GM12878 (cell line): Measurements from ENCODE around the gene ISG15. TPM values are rescaled to one million over a fixed set of nuclear protein-coding genes. Genes with fewer than 3 reads are reported as not detected.

ENCODE experiments used
- ASH2L ChIP-seq: fragments of 300-600, 200-600 bp; sonication (generic); IDR thresholded peaks from 2 replicates; pipeline ENCODE4 v1.6.1; 2017; ENCODE audit warnings: low read depth, mild to moderate bottlenecking, borderline replicate concordance
- GABPA ChIP-seq: IDR thresholded peaks from 2 replicates; pipeline ENCODE4 v1.6.1; 2014; ENCODE audit warnings: antibody characterized with exemption, low read depth, mild to moderate bottlenecking, inconsistent platforms
- LARP7 ChIP-seq: fragments of 450-650 bp; IDR thresholded peaks from 2 replicates; pipeline ENCODE4 v1.6.1; 2017; ENCODE audit warnings: mild to moderate bottlenecking
- MXI1 ChIP-seq: fragments of 150-350 bp; IDR thresholded peaks from 2 replicates; pipeline ENCODE4 v1.6.1; 2011; ENCODE audit warnings: low read depth, mild to moderate bottlenecking, inconsistent platforms, low read length, improper control_type of control experiment
- MYC ChIP-seq: IDR thresholded peaks from 2 replicates; pipeline ENCODE4 v1.6.1; 2011; ENCODE audit warnings: mild to moderate bottlenecking, low read length, moderate library complexity, inconsistent platforms; ENCODE audit not compliant: insufficient read depth, insufficient replicate concordance, insufficient read length, severe bottlenecking
- NFYB ChIP-seq: IDR thresholded peaks from 2 replicates; pipeline ENCODE4 v1.6.1; 2011; ENCODE audit warnings: low read depth, mild to moderate bottlenecking, low read length, improper control_type of control experiment, moderate library complexity; ENCODE audit not compliant: insufficient read depth
- PAX5 ChIP-seq: IDR thresholded peaks from 2 replicates; pipeline ENCODE4 v1.6.1; 2011; ENCODE audit warnings: low read depth, low read length, borderline replicate concordance
- RAD21 ChIP-seq: IDR thresholded peaks from 2 replicates; pipeline ENCODE4 v1.6.1; 2011; ENCODE audit warnings: mild to moderate bottlenecking, low read depth, low read length, moderate library complexity; ENCODE audit not compliant: insufficient read depth
- RCOR1 ChIP-seq: conservative IDR thresholded peaks from 2 replicates; pipeline ENCODE4 v1.6.1; 2012; ENCODE audit warnings: low read depth, low read length, improper control_type of control experiment
- SMC3 ChIP-seq: IDR thresholded peaks from 2 replicates; pipeline ENCODE4 v1.6.1; 2011; ENCODE audit warnings: low read length, improper control_type of control experiment, borderline replicate concordance
- TBL1XR1 ChIP-seq: IDR thresholded peaks from 2 replicates; pipeline ENCODE4 v1.6.1; 2012; ENCODE audit warnings: low read depth, low read length, improper control_type of control experiment
- ZNF622 ChIP-seq: fragments of 450-650 bp; IDR thresholded peaks from 2 replicates; pipeline ENCODE4 v1.6.1; 2017; ENCODE audit warnings: mild to moderate bottlenecking, inconsistent platforms
- polyA plus RNA-seq, 11 experiments: library from polyadenylated mRNA; depleted of rRNA in 4 of 11; unstranded in 6 of 11; stranded (reverse) in 5 of 11; fragments of >200 nt; fragmentation: Nextera tagmentation in 4 of 11; fragmentation: Illumina TruSeq in 1 of 11; extraction: Ambion mirVana in 4 of 11; extraction: Trizol in 1 of 11; gene quantifications; 1 replicate in 1 of 11; 2 replicates in 10 of 11; pipeline versions ENCODE4 v1.2.1 to v1.2.3, GENCODE V29; 2011 to 2016; ENCODE audit warnings: inconsistent platforms in 2 of 11, missing spikeins in 2 of 11, low read depth in 1 of 11
- total RNA-seq, 4 experiments: library from RNA; depleted of rRNA in 3 of 4; stranded (reverse); fragments of >200 nt in 3 of 4; fragmentation: Illumina TruSeq in 1 of 4; extraction: Trizol in 1 of 4; gene quantifications; 2 replicates each; pipeline versions ENCODE4 v1.2.1 to v1.2.3, GENCODE V29; 2013 to 2021
- TF ChIP-seq, protein P1 (sequence below): fragments of 450-650 bp; IDR thresholded peaks from 2 replicates; pipeline ENCODE4 v1.6.1; 2017; ENCODE audit warnings: mild to moderate bottlenecking, low read depth, inconsistent platforms; ENCODE audit not compliant: poor library complexity, severe bottlenecking
- TF ChIP-seq, protein P2 (sequence below): IDR thresholded peaks from 2 replicates; pipeline ENCODE4 v1.6.1; 2012; ENCODE audit warnings: low read depth, low read length, improper control_type of control experiment
- TF ChIP-seq, protein P3 (sequence below): fragments of 450-650 bp; IDR thresholded peaks from 2 replicates; pipeline ENCODE4 v1.6.1; 2017; ENCODE audit warnings: mild to moderate bottlenecking

ISG15 gene
- total and polyA plus RNA-seq, 10 of the 15 experiments (the other 5 are each of a cell fraction or from before 2014, with no cell fraction given): 7.8 to 384 (median 274) TPM

DNA sequence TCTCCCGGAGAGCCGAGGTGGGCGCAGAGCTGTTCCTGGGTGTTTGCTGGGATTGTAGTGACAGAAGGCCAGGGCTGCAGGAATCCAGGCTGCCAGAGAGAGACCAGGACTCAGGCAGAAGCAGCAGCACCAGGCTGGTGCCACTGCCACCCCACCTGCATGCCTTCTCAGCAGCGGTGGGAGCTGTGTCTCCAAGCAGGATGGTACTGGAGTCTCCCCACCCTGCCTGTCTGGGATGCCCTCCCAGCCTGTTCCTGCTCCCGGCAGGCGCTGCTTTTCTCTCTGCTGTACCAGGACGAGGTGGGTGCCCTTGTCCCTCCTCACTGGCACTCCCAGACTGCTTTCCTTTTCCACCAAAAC lies 8.9 kb upstream of the ISG15 start (continued):
- TF ChIP-seq, protein P1, sequence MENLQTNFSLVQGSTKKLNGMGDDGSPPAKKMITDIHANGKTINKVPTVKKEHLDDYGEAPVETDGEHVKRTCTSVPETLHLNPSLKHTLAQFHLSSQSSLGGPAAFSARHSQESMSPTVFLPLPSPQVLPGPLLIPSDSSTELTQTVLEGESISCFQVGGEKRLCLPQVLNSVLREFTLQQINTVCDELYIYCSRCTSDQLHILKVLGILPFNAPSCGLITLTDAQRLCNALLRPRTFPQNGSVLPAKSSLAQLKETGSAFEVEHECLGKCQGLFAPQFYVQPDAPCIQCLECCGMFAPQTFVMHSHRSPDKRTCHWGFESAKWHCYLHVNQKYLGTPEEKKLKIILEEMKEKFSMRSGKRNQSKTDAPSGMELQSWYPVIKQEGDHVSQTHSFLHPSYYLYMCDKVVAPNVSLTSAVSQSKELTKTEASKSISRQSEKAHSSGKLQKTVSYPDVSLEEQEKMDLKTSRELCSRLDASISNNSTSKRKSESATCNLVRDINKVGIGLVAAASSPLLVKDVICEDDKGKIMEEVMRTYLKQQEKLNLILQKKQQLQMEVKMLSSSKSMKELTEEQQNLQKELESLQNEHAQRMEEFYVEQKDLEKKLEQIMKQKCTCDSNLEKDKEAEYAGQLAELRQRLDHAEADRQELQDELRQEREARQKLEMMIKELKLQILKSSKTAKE: no peak
- TF ChIP-seq MXI1 (no peak), MYC (no peak), SMC3 (no peak), PAX5 (no peak), NFYB (no peak), ASH2L (no peak), GABPA (no peak), TBL1XR1 (no peak), ZNF622 (no peak), RCOR1 (no peak), LARP7 (no peak), RAD21 (no peak)
- TF ChIP-seq, protein P2, sequence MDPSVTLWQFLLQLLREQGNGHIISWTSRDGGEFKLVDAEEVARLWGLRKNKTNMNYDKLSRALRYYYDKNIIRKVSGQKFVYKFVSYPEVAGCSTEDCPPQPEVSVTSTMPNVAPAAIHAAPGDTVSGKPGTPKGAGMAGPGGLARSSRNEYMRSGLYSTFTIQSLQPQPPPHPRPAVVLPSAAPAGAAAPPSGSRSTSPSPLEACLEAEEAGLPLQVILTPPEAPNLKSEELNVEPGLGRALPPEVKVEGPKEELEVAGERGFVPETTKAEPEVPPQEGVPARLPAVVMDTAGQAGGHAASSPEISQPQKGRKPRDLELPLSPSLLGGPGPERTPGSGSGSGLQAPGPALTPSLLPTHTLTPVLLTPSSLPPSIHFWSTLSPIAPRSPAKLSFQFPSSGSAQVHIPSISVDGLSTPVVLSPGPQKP: no peak
- TF ChIP-seq, protein P3, sequence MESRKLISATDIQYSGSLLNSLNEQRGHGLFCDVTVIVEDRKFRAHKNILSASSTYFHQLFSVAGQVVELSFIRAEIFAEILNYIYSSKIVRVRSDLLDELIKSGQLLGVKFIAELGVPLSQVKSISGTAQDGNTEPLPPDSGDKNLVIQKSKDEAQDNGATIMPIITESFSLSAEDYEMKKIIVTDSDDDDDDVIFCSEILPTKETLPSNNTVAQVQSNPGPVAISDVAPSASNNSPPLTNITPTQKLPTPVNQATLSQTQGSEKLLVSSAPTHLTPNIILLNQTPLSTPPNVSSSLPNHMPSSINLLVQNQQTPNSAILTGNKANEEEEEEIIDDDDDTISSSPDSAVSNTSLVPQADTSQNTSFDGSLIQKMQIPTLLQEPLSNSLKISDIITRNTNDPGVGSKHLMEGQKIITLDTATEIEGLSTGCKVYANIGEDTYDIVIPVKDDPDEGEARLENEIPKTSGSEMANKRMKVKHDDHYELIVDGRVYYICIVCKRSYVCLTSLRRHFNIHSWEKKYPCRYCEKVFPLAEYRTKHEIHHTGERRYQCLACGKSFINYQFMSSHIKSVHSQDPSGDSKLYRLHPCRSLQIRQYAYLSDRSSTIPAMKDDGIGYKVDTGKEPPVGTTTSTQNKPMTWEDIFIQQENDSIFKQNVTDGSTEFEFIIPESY: no peak
- TF ChIP-seq, all 136 proteins: peak for 0
